Kidney capillary endothelial cell (primary cell): ENCODE data around the gene GPR89A.
"Not testable (repeated sequence)": the region's sequence is repeated elsewhere in the genome, so short reads cannot be mapped to it uniquely, and the experiment has no call there.

ENCODE experiments used
- DNase-seq: peaks from one replicate; pipeline ENCODE4 v3.0.0-alpha.2; 2018; ENCODE audit warnings: low spot score

The GPR89A gene

GRCh38 chr1:145607833-145608733 lies at the start of gene GPR89A:
Gene GPR89A (plus strand): TSS chr1:145607988. CDS start chr1:145608134, 146 bp downstream.
- DNase-seq = peak; percentile 86

- DNase-seq = not testable (repeated sequence)
These were observed 21.0 kb upstream of the GPR89A start for GRCh38 chr1:145586820-145587219.

- DNase-seq = not testable (repeated sequence)
These were observed 17.0 kb upstream of the GPR89A start for GRCh38 chr1:145590806-145591205.

GRCh38 chr1:145592347-145592746 lies 15.4 kb upstream of the GPR89A start:
- not testable (repeated sequence) for DNase-seq

GRCh38 chr1:145595421-145595820 lies 12.4 kb upstream of the GPR89A start:
- DNase-seq = not testable (repeated sequence)

- DNase-seq = not testable (repeated sequence)
These were observed 11.6 kb upstream of the GPR89A start for GRCh38 chr1:145596236-145596635.

- DNase-seq = not testable (repeated sequence)
These were observed 8.4 kb upstream of the GPR89A start for GRCh38 chr1:145599426-145599825.

GRCh38 chr1:145601593-145601992 lies 6.2 kb upstream of the GPR89A start:
- no peak for DNase-seq

GRCh38 chr1:145606840-145607239 lies 948 bp upstream of the GPR89A start:
- not testable (repeated sequence) for DNase-seq

- not testable (repeated sequence) for DNase-seq
These were observed 499 bp upstream of the GPR89A start for GRCh38 chr1:145607289-145607688.

GRCh38 chr1:145610744-145611143 lies 3.0 kb downstream of the GPR89A start:
- not testable (repeated sequence) for DNase-seq

- DNase-seq = not testable (repeated sequence)
These were observed 12.3 kb downstream of the GPR89A start for GRCh38 chr1:145620073-145620472.

- not testable (repeated sequence) for DNase-seq
These were observed 14.4 kb downstream of the GPR89A start for GRCh38 chr1:145622177-145622576.

- not testable (repeated sequence) for DNase-seq
These were observed 28.4 kb downstream of the GPR89A start for GRCh38 chr1:145636237-145636636.

- DNase-seq = not testable (repeated sequence)
These were observed 34.1 kb downstream of the GPR89A start for GRCh38 chr1:145641886-145642285.

- not testable (repeated sequence) for DNase-seq
These were observed 36.2 kb downstream of the GPR89A start for GRCh38 chr1:145643990-145644389.

- not testable (repeated sequence) for DNase-seq
These were observed 48.6 kb downstream of the GPR89A start for GRCh38 chr1:145656245-145656943.

- peak; percentile 0 for DNase-seq
These were observed 54.7 kb downstream of the GPR89A start for GRCh38 chr1:145662502-145662901.

GRCh38 chr1:145665015-145665414 lies 57.2 kb downstream of the GPR89A start:
- not testable (repeated sequence) for DNase-seq

- DNase-seq = not testable (repeated sequence)
These were observed 63.4 kb downstream of the GPR89A start for GRCh38 chr1:145670995-145671745.

GRCh38 chr1:145673217-145673616 lies 65.4 kb downstream of the GPR89A start:
- DNase-seq = not testable (repeated sequence)

- not testable (repeated sequence) for DNase-seq
These were observed 77.1 kb downstream of the GPR89A start for GRCh38 chr1:145684858-145685257.
